ENCODE results near the gene GABBR1.

DNA sequence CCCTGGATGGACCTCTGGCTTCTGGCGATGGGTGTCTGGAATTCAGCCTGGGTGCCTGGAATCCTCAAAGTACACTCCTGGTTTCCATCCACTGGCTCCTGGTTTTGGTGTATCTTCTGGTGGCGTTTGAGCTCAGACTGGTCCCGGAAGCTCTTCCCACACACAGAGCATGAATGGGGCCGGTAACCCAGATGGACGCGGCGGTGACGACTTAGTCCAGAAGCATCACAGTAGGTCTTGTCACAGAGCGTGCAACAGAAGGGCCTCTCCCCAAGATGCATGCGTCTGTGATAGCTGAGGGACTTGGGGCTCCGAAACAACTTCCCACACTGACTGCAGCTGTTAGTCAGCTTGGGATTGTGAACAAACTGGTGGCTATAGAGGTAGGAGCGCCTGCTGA lies 40.2 kb upstream of the GABBR1 start:
- TF ChIP-seq, protein P1, sequence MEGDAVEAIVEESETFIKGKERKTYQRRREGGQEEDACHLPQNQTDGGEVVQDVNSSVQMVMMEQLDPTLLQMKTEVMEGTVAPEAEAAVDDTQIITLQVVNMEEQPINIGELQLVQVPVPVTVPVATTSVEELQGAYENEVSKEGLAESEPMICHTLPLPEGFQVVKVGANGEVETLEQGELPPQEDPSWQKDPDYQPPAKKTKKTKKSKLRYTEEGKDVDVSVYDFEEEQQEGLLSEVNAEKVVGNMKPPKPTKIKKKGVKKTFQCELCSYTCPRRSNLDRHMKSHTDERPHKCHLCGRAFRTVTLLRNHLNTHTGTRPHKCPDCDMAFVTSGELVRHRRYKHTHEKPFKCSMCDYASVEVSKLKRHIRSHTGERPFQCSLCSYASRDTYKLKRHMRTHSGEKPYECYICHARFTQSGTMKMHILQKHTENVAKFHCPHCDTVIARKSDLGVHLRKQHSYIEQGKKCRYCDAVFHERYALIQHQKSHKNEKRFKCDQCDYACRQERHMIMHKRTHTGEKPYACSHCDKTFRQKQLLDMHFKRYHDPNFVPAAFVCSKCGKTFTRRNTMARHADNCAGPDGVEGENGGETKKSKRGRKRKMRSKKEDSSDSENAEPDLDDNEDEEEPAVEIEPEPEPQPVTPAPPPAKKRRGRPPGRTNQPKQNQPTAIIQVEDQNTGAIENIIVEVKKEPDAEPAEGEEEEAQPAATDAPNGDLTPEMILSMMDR (IDR thresholded peaks at IDR 0.05; ENCODE audit: poor library complexity, severe bottlenecking): no peak
- TF ChIP-seq EP300 (conservative IDR thresholded peaks at IDR 0.05; ENCODE audit: poor library complexity, severe bottlenecking): no peak
- TF ChIP-seq EZH2 (IDR thresholded peaks at IDR 0.05; ENCODE audit: borderline replicate concordance, insufficient read depth, low read length, poor library complexity, severe bottlenecking): no peak
- TF ChIP-seq TAF1 (IDR thresholded peaks at IDR 0.05; ENCODE audit: low read depth): no peak
